NCI-H146 treated with DMSO at 0.1 percent for 48 hours (cell line): ENCODE data around the gene SSX2IP.
"Not testable (repeated sequence)": the region's sequence is repeated elsewhere in the genome, so short reads cannot be mapped to it uniquely, and the experiment has no call there.

Source experiments
- DNase-seq: peaks from one replicate; lab custom pipeline; 2025; ENCODE audit not compliant: unreplicated experiment; lab: John Stamatoyannopoulos, UW

The SSX2IP gene

DNA sequence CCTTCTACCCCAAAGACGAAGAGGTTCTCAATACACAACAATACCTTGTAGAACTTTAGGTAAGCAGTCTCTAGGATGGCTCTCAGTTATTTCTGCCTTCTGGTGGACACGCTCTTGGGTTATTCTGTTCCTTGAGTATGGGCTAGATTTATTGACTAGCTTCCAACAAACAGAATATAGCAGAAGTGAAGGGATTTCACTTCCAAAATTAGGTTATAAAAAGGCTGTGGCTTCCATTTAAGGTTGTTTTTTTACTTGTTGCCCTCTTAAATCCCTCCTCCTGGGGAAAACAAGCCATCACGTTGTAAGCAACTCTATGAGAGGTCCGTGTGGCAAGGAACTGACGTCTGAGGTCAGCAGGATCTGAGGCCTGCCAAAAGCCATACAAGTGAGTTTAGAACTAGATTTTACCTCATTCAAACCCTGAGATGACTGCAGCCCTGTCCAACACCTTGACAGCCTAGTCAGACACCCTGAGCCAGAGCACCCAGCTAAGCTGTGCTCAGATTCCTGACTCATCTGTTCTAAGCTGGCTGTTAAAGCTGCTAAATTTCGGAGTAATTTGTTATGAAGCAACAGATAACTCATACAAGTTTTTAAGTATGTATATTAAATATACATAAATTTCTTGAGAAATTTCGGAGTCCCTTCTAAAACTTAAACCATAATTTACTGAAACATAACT is 12.7 kb downstream of the SSX2IP start:
- no peak for DNase-seq

DNA sequence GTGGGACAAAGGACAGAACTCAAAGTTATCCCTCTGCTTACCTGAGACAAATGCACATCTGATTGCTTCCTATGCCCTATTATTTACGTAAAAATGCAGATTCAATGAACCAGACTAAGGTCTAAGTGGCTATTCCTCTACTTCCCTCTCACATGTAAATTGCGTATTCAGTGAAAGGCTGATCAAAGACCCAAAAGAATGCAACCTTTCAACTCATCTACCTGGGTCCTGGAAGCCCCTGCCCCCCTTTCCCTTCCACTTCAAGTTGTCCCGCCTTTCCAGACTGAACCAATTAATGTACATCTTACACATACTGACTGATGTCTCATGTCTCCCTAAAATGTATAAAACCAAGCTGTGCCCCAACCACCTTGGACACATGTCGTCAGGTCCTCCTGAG is 14.6 kb downstream of the SSX2IP start:
- DNase-seq: no peak

DNA sequence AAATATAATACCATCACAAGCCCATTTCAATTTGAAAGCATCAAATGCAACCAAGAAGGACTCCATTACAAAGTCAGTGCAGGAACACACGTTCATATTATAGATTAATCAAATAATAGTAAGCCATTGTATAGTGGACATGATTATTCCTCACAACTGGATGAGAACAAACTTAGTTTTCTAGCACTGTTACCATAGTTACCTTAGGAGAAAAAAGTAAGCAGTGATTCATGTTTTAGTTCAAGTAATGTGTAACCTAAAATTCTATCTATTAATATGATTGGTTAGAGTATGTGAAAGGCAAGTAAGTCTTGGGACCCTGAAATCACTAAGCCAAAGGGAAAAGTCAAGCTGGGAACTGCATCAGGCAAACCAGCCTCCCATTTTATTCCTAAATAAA is 15.2 kb downstream of the SSX2IP start:
- no peak for DNase-seq

DNA sequence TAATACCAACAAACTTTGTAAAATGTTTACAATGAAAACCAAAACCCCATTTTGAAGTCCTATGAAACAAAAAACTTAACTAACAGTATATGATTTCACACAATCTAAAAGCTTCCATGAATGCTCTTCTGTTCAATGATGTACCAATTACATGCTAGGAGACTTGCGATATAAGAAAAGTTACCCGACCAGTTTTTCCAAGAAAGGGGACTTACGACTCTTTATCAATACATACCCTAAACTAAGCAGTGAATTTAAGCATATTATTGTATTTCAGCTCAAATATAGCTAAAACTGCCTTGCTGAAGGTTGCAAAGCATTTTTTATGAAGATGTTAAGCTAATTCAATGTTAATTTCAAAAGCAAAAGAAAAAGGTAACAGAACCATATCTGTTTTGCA is 15.6 kb downstream of the SSX2IP start:
- DNase-seq: no peak

DNA sequence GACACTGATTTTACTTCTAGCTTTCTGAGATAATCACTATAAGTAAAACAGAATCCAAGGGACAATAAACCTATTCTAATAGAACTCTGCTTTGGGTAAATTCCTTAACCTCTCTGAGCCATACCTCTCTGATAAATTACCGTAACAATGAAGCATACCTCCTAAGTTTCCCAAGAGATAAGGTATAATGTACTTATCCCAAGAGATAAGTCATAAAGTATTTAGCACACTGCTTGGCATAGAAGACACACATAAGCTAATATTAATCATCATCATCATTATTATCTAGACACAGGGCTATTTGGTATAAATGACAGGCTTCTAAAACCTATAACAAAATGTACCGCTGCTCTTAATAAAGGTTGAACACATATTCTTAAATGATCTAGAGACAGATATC is 16.2 kb downstream of the SSX2IP start:
- no peak for DNase-seq

- no peak for DNase-seq
Observed at GRCh38 chr1:84672080-84672854, 18.0 kb downstream of the SSX2IP start.

- DNase-seq: no peak
Observed at GRCh38 chr1:84669831-84670230, 20.4 kb downstream of the SSX2IP start.

DNA sequence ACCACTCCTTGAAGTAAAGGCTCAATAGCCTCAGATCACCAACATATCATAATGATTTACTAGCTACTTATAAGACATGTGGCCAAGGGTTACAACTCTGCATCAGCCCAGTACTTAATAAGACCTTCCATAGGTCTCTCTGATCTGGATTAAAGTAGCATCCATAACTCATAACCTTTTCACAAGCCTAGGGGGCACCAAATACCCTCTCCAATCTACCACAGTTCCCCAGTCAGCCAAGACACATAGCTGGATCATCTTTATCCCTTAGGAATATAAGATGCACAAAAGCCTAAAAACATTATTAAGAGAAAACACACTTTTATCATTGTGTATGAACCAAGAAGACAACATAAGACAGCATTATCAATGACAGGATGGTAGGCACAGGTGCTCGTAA is 22.1 kb downstream of the SSX2IP start:
- no peak for DNase-seq

DNA sequence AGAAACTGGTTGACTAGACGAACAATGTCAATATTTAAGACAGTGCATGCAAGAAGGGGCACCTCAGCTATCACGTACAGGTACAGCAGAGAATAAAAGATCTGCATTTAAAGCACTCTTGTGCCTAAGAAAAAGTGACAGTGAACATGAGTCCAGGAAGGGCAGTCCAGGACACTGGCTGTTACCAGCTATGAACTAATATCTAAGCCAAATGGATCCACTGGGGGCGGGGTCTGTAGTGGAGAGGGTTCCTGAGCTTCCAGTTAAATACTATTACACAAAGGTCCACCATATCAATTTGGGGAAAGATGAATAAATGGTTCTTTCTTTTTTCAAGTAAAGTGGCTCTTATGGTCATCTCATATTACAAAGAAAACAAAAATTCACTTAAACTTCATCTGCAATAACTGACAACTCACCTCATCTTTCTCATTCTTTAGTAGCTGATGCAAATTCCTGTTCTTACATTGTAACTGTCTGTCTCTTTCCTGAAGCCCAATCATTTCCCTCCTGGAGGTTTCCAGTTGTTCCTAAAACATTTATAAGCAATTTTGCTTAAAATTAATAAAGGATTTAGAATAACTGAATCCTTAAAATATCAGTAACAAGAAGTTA is 24.5 kb downstream of the SSX2IP start:
- DNase-seq: no peak

- DNase-seq: no peak
Observed at GRCh38 chr1:84653130-84653677, 37.1 kb downstream of the SSX2IP start.

GRCh38 chr1:84644472-84644871 is 45.8 kb downstream of the SSX2IP start:
- DNase-seq: no peak

- no peak for DNase-seq
Observed at GRCh38 chr1:84643183-84643582, 47.1 kb downstream of the SSX2IP start.

DNA sequence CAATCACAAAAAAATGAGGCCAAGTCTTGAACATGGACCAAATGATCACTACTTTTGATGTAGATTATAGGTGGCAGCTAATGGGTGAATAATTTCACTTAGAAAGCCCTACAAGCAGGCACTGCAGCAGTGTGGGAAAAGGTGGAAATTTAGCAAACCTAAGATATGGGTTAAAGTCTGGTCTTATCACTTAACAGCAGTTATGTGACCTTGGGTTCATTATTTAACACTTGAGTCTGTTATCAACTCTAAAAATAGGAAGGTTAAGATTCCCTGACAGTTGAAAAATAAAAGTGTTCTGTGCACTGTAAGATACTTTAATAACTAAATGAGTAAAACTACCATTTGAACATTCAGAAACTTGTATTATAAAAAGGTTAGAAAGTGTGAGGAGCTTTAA is 47.5 kb downstream of the SSX2IP start:
- DNase-seq: no peak

DNA sequence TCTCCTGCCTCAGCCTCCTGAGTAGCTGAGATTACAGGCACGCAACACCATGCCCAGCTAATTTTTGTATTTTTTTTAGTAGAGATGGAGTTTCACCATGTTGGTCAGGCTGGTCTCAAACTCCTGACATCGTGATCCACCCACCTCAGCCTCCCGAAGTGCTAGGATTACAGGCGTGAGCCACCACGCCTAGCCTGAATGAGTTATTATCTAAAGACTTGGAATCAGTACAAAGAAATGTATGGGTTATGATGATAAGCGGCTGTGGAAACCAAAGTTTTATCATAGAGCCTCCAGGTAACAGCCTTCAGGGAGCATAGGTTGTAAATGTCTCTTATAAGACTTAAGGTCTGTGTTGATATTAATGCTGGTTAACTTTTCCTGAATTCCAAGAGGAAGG is 50.5 kb downstream of the SSX2IP start:
- DNase-seq: not testable (repeated sequence)

DNA sequence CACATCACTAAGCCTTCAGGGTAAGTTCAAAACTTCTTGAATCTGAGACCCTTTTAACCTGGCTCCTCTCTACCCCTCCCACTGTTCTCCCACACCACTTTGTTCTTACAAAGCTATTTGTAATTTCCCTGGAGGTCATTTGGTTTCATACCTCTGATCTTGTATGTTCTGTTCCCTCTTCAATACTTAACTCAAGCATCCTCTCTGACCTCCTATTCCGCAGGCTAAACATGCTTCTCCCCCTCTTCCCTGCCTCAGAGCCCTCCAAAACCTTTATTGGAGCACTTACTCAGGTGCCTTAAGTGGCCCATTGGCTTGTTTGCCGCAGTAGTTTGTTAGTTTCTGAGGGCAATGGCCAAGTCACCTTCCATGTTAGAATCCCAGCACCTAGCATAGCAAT is 54.8 kb downstream of the SSX2IP start:
- no peak for DNase-seq

DNA sequence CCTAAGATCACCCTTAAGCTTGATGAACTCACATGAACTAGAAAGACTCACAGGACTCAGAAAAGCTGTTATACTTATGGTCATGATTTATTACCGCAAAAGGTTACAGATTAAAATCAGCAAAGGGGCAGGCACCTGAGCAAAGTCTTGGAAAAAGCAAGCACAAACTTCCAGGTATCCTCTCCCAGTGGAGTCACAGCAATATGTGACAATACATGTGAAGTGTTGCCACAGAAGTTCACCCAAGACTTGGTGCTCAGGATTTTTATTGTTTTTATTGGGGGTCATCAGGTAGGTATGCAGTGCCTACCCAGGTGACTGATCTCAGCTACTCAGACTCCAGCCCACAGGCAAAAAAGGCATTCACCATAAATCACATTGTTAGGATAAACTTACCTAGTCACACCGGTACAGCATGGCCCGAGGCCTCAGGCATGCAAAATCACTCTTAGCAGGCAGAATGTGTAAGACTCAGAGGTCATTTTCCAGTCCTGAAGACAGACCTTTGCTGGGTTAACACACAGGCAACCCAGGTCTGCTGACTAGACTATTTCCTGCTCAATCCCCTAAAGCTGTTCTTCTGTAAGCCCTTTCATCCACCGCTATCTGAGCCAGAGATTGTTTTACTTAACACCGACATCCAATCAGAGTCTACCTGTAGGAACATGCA is 55.6 kb downstream of the SSX2IP start:
- DNase-seq: no peak

DNA sequence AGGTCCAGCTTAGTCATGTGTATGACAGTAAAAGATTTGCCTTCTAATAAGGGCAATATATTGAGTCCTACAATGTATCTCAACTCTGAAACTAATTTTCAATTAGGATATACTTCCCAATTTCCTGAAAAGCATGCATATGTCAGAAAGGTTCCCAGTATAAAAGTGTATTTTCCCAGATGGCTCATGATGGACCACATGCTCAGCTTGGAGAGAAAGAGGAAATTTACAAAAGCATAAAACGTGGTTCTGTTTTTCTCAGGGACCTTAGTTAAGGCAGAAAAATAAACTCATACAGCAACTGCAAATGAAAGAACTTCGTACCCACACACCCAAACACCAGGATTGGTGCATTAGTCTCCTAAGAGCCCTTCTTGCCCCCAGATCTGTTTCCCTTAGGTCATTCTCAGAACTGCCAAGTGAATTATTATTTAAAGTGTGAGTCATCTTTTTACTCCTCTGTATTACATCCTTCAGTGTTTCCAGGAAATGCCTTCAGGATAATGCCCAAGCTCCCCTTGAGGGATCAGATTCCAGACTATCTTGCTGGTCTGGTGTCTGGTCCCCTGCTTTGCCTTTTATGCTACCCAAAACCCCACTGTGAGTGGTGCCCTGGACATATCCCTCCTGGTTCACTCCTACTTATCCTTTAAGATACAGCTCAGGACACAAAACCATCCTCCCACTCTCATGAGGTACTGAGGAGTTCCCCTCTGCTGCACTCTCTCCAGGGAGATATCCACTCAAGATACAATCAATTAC is 57.4 kb downstream of the SSX2IP start:
- DNase-seq: no peak

- DNase-seq: no peak
Observed at GRCh38 chr1:84632137-84632536, 58.1 kb downstream of the SSX2IP start.

DNA sequence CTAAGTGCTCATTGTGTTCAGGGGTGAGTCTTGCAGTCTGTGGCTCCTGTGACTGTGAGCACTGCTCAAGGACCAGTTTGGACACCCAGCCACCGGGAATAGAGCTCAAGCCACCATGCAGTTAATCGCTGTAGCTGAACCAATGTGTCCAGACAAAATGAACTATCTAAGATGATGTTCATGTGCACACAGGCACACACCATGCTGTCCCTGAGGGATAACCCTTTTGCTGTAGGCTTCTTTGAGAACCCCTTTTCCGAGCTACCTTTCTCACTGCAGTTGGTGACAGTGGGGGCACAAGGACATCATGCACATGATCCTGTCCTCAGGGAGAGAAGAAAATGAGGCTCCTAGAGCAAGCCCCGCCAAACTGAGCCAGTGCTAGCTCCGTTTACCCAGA is 65.4 kb downstream of the SSX2IP start:
- no peak for DNase-seq

GRCh38 chr1:84621553-84621952 is 68.7 kb downstream of the SSX2IP start:
- no peak for DNase-seq
